NCI-H2107 treated with DMSO at 0.1 percent for 48 hours (cell line): ENCODE measurements around the gene AFF4.

Source experiments
- DNase-seq: peaks from one replicate; lab custom pipeline; 2025; ENCODE audit not compliant: unreplicated experiment; lab: John Stamatoyannopoulos, UW

AFF4 gene

DNA sequence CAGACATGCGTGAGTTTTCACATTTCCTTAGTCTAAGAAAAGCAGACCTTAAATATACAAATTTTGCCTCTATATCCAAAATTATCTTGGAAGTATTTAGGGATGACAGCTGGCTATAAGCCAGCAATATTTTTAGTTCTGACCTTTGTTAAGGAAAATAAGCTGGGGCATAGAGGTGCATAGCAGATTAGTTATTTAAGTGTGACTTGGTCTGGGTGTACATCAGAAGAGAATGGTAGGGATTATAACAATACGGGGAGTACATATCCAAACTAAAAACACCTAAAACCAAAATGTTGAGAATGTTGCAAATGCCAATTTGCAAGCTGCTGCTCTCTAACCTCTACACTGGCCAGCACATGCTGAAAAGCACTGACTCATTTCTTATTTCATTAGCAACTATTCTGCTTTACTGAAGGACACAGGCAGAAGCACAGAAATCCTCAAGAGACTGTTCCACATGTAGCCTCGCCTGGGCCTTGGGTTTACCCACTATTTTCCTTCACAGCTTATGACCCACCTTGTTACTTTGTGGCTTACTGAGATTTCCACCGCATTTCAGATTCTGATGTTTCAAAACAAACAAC is 67.6 kb downstream of the AFF4 start:
- DNase-seq, result no peak

DNA sequence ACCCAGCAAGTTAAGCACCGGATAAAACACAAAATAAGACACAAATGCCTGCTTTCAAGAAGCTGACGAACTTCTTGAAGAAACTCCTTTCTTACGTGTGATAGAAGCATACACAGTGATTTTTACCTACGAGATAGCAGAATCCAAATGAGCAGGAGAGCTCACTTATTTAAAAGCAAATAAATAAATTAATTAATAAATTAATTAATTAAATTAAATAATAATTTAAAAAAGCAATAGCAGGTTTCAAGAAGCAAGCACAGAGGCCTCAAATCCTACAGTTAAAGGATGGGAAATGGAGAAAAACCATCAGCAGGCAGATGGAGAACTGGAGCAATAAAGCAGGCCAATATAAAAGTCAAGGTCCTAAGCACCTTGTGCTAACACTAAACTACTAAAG is 72.6 kb downstream of the AFF4 start:
- DNase-seq, result no peak

DNA sequence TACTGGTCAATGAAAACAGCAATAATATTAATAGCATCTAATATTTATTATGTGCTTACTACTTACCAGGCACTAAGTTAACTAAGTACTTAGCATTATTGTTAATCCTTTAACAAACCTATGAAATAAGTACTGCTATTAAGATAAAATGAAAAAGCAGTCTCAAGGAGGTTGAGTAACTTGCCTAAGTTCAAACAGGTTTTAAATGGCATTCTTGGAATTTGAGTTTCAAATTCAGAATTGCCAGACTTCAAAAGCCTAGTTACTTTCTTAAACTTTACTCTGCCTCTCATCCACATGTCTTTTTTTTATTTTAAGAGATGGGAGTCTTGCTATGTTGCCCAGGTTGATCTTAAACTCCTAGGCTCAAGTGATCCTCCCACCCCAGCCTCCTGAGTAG is 73.9 kb downstream of the AFF4 start:
- no peak for DNase-seq

DNA sequence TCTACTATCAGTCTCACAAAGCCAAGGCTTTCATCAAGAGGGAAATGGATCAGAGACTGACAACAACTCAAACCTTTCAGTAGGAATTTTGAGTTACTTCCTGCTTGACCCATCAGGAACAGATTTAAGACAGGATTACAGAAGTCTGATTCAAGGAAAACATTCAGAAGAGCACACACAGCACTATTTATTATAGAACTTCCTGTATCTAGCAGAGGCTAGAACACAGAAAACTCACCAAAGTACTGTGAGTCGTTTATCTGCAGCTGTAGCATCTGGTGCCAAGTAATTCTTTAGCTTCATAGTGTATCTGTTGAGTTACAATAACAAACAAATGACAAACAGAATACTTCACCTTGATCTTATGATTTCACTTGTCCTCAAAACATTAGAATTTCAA is 76.2 kb downstream of the AFF4 start:
- no peak for DNase-seq

DNA sequence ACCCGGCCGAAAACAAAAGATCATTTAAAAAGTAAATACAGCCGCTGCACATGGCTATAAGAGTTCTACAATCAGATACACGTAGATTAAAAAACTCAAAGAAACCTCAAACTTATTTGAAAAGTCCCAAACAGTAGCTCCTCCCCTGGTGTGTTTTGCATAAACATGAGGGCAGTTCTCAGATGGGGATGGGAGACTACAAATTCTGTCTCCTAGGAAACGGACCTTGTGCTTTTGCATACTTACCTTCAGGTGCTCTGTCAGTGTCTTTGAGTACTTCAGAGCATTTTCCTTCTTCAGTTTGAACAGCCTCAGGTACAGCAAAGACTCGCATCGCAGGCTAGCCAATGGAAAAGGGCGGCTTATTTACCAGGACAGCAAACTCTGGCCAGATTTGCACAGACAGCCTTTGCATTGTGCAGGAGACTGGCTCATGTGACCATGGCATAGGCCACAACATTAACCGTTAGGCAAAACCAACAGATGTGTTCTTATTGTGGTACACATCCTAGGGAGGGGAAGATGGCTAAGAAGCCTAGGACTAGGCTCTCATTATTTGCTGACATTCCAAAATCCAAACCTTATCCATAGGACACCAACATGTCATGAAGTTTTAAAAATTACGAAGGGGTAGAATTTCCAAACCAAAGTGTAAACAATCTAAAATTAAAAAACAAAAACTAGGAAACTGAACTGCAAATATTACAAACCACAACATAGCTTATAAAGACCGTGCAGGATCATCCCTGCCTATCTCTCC is 77.2 kb downstream of the AFF4 start:
- no peak for DNase-seq

DNA sequence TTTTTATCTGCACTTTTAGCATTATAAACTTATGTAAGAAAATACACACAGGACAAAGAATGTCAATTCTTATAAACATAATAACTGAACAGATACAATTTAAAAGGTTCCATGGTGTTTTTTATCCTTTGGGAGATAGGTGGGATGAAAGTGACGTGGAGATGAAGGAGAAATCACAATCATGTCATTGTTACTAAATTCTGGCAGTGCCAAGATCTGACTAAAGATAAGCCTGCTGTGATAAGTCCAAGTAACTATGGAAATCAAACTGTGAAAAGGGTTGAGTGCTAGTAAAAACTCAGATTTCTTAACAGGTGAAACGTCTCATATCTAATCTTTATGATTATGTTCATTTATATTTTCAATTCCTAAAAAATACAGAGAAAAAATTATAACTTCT is 78.9 kb downstream of the AFF4 start:
- DNase-seq, result no peak

DNA sequence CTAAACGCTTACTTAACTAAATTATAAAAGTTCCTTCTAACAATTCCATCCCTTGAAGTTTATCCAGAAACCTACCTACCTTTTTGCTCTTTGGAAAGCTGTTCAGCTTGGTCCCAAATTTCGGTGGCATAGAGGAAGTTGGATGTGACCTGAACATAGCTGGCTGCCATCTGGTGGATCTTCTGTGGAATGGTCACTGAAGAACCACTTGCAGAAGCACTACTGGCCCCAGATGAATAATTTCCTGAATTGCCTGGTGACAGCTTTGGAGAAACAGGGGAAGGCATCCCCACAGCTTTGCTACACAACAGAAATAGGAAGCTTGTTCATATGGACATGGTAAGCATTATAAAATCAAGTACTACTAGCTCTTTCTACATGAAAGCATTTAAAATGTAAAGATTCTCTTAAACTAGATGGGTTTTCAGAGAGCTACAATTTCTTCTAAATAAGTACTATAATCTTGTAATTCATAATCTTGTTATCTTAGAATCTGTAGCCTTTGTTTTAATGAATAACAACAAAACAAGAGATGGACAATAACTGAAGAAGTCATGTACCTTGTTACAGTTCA is 80.1 kb downstream of the AFF4 start:
- DNase-seq, result peak; percentile 14

DNA sequence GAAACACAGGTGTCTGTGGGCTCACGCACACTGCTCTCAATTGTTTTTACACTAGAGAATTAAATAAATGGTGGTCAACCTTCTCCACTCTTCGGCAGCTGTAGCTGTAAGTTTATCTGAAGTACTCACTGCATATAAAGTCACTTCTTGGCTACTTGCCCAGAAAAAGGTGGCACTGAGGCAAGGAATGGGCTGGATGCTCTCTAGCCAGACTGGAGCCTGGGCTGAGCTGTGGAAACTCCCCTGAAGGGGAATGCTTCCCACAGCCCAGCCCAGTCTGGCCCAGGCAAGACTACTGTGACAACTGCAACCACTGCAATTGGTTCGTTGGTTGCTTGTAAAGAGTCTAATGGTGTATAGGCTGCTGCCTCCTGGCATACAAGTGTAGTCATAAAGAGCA is 85.5 kb downstream of the AFF4 start:
- DNase-seq, result peak; percentile 61

DNA sequence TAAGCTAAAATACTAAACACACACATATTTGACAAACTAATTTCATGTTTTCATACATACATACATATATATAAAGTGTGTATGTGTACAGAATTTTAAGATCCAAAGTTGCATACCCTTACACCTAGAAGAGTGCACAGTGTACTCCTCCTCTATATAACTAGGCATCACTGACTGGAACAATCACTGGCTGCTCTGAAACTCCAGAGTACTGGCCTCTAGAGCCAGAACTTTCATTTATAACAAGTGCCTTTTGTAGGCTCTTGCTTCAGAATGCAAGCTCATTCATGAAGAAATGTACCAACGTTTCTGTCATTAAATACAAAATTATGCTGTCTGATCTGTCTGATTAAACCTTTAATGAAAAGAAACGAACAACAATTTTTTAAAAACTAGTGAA is 86.0 kb downstream of the AFF4 start:
- DNase-seq, result no peak

DNA sequence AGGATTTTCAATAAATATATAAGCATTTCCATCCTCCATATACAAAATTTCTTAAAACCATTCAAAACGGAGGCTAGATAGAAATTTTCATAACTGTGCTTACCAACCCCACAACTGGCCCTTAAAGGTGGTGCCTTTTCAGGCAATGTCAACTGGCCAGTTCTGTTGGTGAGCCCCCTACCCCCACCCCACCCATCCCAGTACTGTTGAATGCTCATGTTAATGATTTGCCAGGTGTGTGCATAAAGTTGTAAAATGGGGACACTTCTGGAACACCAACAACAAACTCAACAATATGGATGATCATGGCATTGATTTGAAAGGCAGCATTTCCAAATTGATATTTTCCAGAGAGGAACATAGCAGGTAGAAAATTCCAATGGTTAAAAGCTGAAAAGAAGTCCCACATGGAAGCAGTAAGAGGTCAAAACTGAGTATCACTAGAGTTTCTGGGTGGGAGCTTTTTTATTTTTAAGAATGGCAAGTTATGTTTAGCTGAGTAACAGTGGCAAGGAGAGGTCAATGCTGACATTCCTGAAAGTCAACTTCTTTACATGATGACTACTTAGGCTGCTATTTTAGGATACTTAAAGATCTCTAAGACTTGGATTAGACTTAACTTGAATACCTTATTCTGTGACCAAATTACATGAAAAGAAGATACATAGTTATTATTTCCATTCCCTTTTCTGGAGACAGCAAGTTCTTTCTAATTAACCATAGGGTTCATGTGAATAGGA is 87.2 kb downstream of the AFF4 start:
- DNase-seq, result no peak

DNA sequence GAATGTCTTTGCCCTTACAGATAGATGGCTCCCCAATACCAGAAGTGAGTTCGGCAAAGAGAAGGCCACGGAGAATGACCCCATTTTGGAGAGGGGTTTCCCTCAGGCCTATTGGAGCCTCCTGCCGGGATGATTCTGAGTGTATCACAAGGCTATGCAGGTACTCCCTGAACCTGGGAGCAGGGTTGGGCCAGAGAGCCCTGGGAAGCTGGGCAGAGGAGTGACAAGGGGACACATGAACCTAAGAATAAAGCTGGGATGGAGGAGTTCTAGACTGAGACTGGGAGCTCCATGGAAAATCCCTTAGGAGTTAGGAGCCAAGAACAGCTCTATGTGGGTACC is 89.5 kb downstream of the AFF4 start:
- DNase-seq, result no peak

DNA sequence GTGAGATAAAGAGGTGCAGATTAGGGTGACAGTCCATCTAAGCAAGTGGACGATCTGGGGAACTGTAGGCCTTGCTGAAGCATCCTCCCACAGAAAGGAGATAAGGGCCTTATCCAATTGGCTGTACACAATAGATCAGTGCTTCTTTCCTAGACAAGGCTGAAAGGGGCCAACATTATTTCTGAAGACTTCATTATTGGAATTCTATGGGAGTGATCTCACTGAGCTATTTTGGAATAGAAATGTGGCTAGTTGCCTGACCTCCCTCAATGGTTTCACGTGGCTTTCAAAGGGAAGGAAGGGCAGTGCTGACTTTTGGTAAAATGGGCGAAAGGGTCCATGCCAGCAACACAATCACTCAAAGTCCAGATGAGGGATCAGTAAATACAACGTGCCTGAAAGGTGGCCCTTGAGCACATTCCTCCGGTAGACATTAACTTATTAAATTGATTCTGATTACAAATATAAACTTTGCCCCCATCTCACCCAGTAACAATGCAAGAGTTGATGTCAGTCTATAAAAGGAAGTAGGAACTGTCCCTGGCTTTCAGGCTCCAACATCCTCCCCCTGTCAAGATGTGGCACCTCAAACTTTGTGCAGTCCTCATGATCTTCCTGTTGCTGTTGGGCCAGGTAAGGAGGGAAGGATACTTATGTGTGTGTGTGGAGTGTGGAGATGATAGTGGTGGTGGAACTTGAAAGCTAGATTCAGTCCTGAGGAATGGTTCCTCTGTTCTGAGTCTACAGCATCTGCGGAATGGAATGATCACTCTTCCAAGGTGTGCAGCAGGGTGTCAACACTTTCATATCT is 90.1 kb downstream of the AFF4 start, which contains the start of gene LEAP2:
TSS of gene LEAP2 (plus strand) at position 550 of the 811 bp plus-strand sequence. CDS start at position 577, 27 bp downstream.
- no peak for DNase-seq

DNA sequence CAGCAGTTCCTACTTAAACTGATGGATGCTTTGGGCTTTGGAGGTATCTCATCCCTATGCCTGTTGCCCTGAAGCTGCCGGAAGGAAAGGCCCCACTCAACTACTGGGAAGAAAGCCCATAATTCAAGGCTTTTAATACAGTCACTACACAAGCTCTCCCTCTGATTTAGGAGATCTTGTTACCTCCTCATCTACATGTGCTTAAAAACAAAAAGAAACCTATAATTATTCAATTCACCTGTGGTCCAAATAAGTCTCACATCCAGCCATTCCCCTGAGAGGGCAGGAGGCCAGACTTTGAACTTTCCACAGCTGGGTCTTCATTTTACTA is 90.7 kb downstream of the AFF4 start:
- DNase-seq, result no peak

DNA sequence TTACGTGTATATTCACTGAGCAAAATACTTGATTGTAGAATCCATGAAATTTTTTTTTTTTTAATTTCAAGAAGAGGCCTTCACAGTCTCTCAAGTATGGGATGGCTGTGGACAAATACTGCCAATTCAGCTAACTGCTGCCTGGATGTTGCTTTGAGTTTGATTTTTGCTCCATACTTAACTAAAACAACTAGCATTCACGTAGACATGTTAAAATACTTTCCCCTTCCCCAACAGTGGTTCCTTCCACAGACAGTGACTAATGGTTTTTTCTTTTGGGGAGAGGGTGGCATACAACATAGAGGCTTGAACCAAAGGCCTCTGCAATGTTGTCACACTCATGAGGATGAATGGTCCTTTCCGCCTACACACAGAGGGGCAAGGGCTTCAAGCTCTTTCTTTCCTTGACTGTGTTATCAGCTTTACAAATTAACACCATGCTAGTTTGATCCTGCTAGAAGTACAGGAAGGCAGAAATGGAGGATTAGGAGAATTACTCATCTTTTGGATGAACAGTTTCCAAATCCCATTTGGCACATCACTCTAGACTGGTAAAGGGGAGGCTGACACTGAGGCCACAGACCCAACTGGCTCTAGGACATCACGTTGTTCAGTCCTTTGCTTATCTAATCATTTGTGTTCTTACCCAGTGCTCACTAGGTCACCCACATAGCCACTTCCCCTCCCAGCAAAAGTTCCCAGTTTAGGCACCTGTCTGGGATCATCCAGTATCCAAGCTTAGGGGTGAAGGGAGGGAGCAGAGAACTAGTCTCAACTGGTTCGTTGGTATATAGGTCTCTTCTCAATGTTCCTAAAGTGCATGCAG is 91.8 kb downstream of the AFF4 start:
- no peak for DNase-seq

DNA sequence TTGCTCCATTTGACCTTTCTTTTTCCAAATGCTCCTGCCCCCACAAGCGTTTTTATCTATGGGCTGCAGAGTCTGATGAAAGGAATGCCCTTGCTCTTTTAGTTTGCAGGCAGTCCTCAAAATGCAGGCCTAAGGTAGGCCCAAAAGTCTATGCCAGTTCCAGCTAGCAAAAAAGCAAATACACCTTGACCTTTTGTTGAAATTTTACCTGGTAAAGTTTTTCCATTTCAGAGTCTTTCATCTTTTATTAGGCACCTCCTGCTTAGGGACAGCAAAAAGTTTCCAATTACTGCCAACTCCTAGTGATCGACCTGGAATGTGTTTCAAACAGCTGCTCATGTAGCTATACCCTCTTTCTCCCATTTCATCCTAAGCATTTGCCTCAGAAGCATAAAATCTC is 92.6 kb downstream of the AFF4 start:
- DNase-seq, result no peak

DNA sequence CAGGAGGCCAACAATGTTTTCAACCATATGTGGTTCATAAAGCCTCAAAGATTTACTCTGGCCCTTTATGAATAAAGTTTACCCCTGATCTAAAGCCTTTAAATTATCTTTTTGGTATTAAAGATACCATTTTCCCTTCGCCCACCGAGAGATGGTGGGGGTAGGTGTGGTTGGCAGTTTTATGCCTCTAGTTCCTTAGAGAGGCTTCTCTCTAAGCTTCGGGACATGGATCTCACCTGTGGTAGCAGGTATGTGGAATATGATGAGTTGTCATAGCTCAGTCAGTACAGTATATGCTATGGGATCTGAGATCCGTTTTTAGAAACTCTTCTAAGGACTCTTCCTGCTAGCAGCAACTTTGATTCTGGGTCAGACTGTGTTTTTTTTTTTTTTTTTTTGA is 94.7 kb downstream of the AFF4 start:
- DNase-seq, result no peak

DNA sequence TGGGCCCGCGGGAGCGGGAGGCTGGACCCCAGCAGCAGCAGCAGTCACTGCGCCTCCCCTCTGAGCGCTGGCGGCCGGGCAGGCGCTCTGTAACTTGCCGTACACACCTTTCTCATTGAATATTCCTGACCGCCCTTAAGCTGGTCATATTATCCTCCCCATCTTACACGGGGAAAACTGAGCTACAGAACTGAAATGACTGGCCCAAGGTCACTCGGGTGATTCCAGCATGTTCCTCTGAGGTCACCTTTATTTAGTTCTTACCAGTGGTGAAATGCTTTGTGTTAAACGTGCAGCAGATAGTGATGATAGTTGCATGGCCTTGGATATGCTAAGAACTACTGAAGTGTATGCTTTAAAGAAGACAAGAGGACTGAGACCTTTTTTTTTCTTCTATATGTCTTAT is 96.4 kb downstream of the AFF4 start:
- DNase-seq, result no peak

DNA sequence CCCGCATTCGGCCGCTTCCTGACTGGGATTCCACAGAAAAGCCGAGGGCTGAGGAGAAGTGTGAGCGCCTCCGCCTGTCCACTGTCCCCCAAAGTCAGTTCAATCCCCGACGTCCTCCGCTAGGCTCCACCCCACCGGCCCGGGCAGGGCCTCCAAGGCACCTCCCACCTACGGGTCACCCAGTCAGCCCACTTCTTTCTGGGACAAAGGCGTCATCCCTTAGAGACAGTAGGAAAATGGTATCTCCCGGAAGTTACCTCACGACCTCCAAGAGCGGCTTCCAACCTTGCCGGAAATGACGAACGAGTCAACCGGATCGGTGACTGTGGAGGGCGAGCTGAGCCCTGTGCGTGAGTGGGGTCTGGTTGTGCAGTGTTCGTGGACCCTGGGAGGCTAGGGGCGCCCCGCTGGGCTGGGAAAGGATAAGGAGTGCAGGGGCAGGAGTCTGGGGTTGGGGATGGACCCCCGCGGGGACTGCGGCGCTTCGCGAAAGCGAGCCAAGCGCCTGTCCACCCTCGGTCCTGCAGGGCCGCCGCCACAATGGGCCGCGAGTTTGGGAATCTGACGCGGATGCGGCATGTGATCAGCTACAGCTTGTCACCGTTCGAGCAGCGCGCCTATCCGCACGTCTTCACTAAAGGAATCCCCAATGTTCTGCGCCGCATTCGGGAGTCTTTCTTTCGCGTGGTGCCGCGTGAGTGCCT is 96.9 kb downstream of the AFF4 start, which contains the start of the genes GDF9 and UQCRQ:
TSS of gene GDF9 (minus strand) at position 128 of the 704 bp plus-strand sequence. CDS start 1,936 bp downstream, outside the sequence.
TSS of gene UQCRQ (plus strand) at position 301 of the 704 bp plus-strand sequence. CDS start at position 541, 240 bp downstream.
- DNase-seq, result peak; percentile 92

DNA sequence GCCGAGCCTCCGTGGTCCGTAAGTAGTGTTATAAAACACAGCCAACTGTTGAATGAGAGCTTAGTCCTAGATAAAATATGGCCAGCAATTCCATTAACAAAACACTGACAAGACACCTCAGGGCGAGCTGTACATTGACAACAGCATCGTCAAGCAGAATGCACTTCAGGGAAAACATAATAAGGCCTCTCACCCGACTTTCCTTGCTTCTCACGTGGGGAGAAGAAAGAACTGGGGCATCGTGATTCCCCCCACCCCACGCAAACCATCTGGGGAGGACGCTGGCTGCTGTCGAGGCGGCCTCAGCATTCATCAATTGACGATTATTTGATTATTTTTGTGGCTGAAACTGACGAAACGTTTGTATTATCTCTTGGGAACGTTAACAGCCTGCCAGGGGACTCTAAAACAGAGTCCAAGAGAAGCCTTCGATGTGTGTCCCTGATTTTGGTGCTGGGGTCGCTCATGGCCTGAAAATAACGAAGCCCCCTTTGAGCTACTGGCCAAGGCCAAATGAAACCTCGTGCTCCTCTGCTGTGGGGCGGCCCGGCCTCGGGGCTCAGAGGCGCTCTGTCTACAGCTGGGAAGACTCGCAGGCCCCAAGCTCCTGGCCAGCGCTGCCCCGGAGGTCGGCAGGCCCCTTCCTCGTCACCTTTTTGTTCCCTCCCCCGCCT is 97.6 kb downstream of the AFF4 start:
- no peak for DNase-seq
